ENCODE measurements around the gene SURF6. TPM values are rescaled to one million over a fixed set of nuclear protein-coding genes. Genes with fewer than 3 reads are reported as not detected.
"Not testable (repeated sequence)": the region's sequence is repeated elsewhere in the genome, so short reads cannot be mapped to it uniquely, and the experiment has no call there.

The SURF6 gene
- total RNA-seq, 1 donor from 2014 or later: 24.9 TPM

DNA sequence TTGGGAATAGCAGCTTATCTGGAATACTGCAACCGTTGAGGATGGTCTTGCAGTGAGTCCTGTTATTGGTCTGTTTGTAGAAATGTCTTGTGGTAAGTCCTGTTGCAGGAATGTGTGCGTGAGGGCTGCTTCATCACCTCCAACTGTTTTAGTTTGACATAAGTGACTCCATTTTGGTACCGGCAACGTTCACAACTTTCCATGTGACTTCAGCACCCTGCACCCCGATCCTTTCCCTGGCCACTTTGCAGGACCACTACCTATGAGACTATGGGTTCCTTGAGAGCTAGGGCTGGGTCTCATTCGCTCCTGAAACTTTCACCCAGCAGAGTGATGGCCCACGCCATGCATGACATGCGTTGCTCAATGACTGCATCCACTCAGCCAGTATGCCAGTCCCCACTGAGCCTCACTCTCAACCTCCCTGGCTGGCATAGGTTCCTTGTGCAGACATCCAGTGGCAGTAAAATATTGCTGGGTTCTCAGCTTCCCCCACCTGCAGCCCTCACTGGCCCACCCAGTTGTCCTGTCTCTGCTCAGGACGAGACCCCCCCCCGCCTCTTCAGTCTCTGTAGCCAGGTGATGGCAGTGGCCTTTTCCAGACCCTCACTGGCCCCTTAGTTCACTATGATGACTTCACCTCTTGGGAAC lies 8.0 kb downstream of the SURF6 start:
- Mint-ChIP-seq H3K27me3 (ENCODE audit: low read depth) (no peaks in the 10 kb centered on the region), H3K9me3 (peaks cover 28% of the 10 kb centered on the region), H3K4me1 (no peaks in the 10 kb centered on the region), H3K36me3 (peaks cover 25% of the 10 kb centered on the region), H3K27ac (no peak overlapping the region), H3K4me3 (no peak overlapping the region)
- no peak for DNase-seq (ENCODE audit: low spot score in 2 of 2, unreplicated experiment in 2 of 2)
- TF ChIP-seq, protein P1, sequence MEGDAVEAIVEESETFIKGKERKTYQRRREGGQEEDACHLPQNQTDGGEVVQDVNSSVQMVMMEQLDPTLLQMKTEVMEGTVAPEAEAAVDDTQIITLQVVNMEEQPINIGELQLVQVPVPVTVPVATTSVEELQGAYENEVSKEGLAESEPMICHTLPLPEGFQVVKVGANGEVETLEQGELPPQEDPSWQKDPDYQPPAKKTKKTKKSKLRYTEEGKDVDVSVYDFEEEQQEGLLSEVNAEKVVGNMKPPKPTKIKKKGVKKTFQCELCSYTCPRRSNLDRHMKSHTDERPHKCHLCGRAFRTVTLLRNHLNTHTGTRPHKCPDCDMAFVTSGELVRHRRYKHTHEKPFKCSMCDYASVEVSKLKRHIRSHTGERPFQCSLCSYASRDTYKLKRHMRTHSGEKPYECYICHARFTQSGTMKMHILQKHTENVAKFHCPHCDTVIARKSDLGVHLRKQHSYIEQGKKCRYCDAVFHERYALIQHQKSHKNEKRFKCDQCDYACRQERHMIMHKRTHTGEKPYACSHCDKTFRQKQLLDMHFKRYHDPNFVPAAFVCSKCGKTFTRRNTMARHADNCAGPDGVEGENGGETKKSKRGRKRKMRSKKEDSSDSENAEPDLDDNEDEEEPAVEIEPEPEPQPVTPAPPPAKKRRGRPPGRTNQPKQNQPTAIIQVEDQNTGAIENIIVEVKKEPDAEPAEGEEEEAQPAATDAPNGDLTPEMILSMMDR (IDR thresholded peaks at IDR 0.05; ENCODE audit: unreplicated experiment): no peak

DNA sequence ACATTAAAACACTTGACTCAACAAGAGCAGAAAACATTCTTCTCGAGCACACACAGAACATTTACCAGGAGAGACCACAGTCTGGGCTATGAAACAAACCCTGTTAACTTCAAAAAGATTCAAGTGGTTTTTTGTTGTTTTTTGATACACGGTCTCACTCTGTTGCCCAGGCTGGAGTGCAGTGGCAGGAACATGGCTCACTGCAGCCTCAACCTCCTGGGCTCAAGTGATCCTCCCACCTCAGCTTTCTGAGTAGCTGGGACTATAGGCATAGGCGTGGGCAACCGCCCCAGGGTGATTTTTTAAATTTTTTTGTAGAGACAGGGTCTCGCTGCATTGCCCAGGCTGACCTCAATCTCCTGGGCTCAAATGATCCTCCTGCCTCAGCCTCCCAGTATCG lies 9.0 kb downstream of the SURF6 start:
- H3K36me3 Mint-ChIP-seq: peaks cover 22% of the 10 kb centered on the region
- H3K27ac Mint-ChIP-seq; H3K4me3 Mint-ChIP-seq; H3K27me3 Mint-ChIP-seq (ENCODE audit: low read depth); H3K4me1 Mint-ChIP-seq; DNase-seq (ENCODE audit: low spot score in 2 of 2, unreplicated experiment in 2 of 2): not testable (repeated sequence)
- H3K9me3 Mint-ChIP-seq: peaks cover 28% of the 10 kb centered on the region

DNA sequence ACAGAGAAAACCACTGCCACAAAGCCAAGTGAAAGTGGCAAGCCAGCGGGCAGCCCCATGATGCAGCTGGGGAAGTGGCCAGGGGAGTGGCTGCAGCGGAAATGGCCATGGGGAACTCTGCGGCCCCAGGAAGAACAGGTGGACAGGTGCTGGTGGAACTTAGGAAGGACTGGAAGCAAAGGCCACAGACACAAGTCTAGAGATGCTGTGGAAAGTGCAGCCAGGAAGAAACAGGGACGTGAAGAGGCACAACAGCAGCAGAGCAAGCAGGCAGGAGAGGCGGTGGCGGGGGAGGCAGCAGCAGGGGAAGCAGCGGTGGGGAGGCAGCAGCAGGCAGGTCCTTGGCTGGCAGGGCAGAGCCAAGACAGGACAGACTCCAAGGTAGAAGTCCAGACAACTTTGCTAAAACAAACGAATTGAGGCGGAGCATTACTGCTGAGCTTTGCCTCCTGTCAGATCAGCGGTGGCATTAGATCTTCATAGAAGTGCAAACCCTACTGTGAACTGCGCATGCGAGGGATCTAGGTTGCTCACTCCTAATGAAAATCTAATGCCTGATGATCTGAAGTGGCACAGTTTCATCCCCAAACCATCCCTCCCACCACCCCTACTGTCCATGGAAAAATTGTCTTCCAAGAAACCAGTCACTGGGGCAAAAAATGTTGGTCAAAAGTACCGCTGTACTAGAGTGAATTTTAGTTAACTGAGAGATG lies 11.8 kb downstream of the SURF6 start:
- Mint-ChIP-seq H3K4me3 (no peak overlapping the region), H3K27ac (no peak overlapping the region), H3K9me3 (peaks cover 27% of the 10 kb centered on the region), H3K36me3 (peaks cover 11% of the 10 kb centered on the region), H3K4me1 (no peaks in the 10 kb centered on the region), H3K27me3 (ENCODE audit: low read depth) (no peaks in the 10 kb centered on the region)
- TF ChIP-seq, protein P1 (IDR thresholded peaks at IDR 0.05; ENCODE audit: unreplicated experiment): no peak
- DNase-seq (ENCODE audit: low spot score in 2 of 2, unreplicated experiment in 2 of 2): no peak

DNA sequence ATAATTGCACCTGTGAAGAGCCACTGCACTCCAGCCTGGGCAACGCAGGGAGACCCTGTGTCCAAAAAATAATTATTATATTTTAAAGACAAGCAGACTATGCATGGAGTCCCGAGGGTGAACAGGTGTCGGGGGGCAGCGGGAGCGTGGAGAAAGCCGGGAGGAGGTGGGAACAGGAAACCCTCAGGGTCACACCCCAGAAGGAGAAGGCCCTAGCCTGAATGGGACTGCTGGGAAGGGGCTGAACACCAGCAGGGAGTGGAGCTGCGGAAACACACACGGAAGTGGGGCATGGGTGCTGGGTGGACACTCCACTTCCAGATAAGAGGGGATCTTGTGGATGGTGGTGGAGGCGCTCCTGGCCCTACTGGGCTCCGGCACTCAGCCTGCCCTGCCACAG lies 12.8 kb downstream of the SURF6 start:
- peaks cover 18% of the 10 kb centered on the region for H3K9me3 Mint-ChIP-seq
- no peaks in the 10 kb centered on the region for H3K4me1 Mint-ChIP-seq
- TF ChIP-seq, protein P1 (IDR thresholded peaks at IDR 0.05; ENCODE audit: unreplicated experiment): no peak
- peaks cover 2% of the 10 kb centered on the region for H3K36me3 Mint-ChIP-seq
- no peak for DNase-seq (ENCODE audit: low spot score in 2 of 2, unreplicated experiment in 2 of 2)
- H3K27me3 Mint-ChIP-seq (ENCODE audit: low read depth): peaks cover 2% of the 10 kb centered on the region
- H3K4me3 Mint-ChIP-seq: no peak overlapping the region
- H3K27ac Mint-ChIP-seq: no peak overlapping the region

DNA sequence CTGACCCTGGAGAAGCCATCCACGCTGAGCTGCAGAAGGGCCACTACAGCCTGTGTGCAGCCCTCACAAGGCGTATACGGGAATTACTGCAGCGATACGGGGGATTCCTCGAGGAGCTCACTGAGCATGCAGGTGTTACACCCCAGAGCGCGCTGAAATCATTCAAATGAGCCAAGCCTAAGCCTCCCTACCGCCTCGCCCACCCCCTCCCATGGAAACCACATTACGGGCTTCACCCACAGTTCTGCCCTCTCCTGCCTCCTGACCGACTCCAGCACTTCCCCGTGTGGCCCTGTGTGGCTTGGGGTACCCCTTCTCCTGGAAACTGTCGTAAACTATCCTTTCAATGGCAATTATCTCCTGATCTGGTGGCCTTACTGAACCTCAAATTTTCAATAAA lies 13.3 kb downstream of the SURF6 start:
- no peak overlapping the region for H3K4me3 Mint-ChIP-seq
- TF ChIP-seq, protein P1 (IDR thresholded peaks at IDR 0.05; ENCODE audit: unreplicated experiment): no peak
- no peak overlapping the region for H3K27ac Mint-ChIP-seq
- H3K27me3 Mint-ChIP-seq (ENCODE audit: low read depth): peaks cover 2% of the 10 kb centered on the region
- peaks cover 18% of the 10 kb centered on the region for H3K9me3 Mint-ChIP-seq
- H3K36me3 Mint-ChIP-seq: no peaks in the 10 kb centered on the region
- H3K4me1 Mint-ChIP-seq: no peaks in the 10 kb centered on the region
- no peak for DNase-seq (ENCODE audit: low spot score in 2 of 2, unreplicated experiment in 2 of 2)

DNA sequence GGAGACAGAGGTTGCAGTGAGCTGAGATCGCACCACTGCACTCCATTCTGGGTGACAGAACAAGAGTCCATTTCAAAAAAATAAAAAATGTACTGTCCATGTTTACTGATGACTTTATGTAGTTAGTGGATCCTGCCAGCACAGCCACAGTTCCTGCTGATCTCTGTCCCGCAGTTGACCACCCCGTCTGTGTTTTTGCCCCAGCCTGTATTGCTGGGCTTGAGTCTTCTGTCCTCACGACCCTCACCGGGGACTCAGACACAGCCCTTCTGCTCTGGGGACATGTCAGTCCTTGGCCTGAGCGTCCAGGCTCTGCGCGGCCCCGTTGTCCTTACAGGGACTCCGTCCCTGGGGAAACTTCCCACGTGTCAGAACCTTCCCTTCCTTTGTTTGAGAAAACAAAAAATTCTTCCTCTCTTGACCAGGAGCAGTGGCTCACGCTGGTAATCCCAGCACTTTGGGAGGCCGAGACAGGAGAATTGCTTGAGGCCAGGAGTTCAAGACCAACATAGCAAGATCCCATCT lies 14.5 kb downstream of the SURF6 start:
- TF ChIP-seq, protein P1 (IDR thresholded peaks at IDR 0.05; ENCODE audit: unreplicated experiment): no peak
- H3K4me1 Mint-ChIP-seq: no peaks in the 10 kb centered on the region
- H3K27me3 Mint-ChIP-seq (ENCODE audit: low read depth): peaks cover 2% of the 10 kb centered on the region
- H3K9me3 Mint-ChIP-seq: peaks cover 18% of the 10 kb centered on the region
- no peak overlapping the region for H3K4me3 Mint-ChIP-seq
- DNase-seq (ENCODE audit: low spot score in 2 of 2, unreplicated experiment in 2 of 2): no peak
- H3K36me3 Mint-ChIP-seq: no peaks in the 10 kb centered on the region
- H3K27ac Mint-ChIP-seq: no peak overlapping the region
